ENCODE measurements around the gene OR51E2. TPM values are rescaled to one million over a fixed set of nuclear protein-coding genes. Genes with fewer than 3 reads are reported as not detected.

OR51E2 gene, protein sequence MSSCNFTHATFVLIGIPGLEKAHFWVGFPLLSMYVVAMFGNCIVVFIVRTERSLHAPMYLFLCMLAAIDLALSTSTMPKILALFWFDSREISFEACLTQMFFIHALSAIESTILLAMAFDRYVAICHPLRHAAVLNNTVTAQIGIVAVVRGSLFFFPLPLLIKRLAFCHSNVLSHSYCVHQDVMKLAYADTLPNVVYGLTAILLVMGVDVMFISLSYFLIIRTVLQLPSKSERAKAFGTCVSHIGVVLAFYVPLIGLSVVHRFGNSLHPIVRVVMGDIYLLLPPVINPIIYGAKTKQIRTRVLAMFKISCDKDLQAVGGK
- total RNA-seq, result not detected in 2 replicates

DNA sequence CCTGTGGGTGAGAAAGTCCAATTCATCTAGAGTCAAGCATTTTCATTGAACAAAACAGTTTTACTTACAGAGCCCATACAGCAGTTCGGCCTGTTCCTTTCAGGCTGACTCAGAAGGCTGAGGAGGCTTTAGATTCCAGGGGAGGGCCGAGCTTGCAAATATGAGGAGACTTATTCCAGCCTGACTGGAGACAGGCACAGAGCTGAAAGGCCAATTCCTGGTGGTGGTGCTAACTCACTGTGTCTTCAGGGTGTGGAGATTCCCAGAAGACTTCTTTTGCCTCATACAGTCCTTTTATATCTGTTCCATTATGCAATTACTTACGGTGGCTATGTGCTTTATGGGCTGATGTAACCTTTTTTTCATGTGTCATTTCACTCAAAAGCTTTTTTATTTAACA lies at the start of gene OR51E2:
OR51E2 (minus strand) TSS at position 269 of the 400 bp plus-strand sequence. CDS start 15,142 bp downstream, outside the sequence.

DNA sequence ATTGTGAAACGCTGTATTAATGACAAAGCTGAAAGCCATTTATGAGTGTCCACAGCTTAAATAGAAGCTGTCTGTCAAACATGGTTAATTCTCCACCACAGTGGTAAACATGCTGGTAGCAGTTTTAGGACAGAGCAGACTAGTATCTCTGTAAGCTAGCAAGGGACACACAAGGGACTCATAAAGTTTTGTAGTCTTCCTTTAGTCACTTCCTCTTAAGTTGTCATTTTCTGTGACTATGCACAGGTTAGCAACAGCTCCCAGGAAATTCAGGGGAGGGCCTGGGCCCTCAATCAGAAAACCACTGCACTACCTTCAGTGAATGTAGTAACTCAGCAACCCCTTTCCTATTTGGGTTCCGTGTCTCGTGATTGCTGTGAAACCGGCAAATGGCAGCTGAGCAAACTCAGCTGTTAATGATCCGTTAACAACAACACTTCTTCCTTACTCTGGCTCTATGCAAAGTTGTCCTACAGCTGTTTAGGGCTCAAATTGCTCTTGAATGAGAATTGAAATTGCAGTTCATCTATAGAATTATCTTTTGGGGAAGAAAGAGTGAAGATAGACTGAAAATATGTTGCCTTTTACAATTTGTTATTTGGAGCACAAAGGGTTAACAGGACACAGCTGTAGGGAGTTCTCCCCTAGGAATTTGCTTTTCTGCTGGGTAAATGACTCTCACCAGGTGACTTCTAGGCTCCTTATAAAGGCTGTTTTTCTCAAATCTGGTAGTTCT lies 6.6 kb upstream of the OR51E2 start, which contains the start of gene MMP26:
MMP26 (plus strand) TSS at position 731 of the 736 bp plus-strand sequence.

DNA sequence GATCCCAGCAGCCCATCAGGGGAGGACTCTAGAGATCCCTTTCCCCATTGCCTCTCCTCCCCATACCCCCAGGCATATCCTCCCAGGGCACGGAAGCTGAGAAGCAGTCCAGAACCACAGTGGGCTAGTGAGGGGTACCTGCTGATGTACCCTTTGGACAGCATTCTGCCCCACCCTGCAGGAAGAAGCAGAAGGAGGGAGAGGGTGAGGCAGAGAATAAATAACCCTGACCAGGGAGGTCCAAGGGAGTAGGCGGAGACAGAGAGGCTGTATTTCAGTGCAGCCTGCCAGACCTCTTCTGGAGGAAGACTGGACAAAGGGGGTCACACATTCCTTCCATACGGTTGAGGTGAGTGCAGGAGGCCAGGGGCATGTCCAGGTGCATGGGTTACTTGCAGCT lies 54.0 kb downstream of the OR51E2 start, which contains the start of gene OR51E1:
OR51E1 (plus strand) TSS at position 301 of the 400 bp plus-strand sequence. CDS start 8,545 bp downstream, outside the sequence.

DNA sequence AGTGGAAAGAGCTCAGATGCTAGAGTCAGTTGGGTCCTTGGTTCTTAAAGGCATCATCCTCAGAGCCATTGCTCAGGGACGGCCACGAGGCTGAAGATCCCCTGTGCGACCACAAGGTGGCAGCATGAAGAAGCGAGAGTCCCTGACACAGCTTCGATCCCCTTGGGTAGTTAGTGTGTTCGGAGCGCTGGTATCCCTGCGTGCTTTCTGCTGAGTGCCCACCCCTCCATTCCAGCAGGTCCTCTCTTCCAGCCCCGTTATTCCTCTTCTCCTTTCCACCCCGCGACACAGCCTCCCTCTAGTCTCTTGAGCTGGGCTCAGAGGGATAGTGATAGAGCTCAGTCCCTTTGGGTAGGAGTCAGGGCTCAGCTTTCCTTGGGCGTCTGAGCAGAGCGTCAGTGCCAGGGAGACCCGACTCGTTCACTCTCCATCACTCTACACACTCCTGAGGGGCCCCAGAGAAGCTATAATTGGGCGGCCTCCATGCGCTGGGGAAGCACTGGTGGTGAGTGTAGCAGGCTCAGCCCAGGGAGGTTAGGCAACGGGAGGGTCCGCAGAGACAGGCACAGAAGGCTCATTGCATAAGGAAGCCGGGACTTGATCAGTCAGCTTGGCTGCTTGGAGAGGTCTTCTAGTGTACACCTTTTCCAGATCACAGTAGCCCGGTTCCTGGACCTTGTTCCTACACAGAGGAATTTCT lies 60.5 kb downstream of the OR51E2 start, which contains the start of gene OR51D1:
OR51D1 (plus strand) TSS at position 516 of the 700 bp plus-strand sequence. CDS start 2,314 bp downstream, outside the sequence.

Other genes with a start within 250 kb of the OR51E2 start
- not detected in 2 replicates for gene OR52K2, start 248.6 kb downstream of the OR51E2 start, total RNA-seq
- not detected in 2 replicates for gene OR52K1, start 215.2 kb downstream of the OR51E2 start, total RNA-seq
- gene OR52M1, start 152.7 kb downstream of the OR51E2 start, total RNA-seq, result not detected in 2 replicates
- gene OR52I2, start 116.1 kb downstream of the OR51E2 start, total RNA-seq, result not detected in 2 replicates
- not detected in 2 replicates for gene OR52I1, start 103.8 kb downstream of the OR51E2 start, total RNA-seq
- 12.3 and 13.1 TPM in 2 replicates for gene TRIM68, start 89.6 kb downstream of the OR51E2 start, total RNA-seq
- gene OR51D1, start 60.4 kb downstream of the OR51E2 start, total RNA-seq, result not detected in 2 replicates
- not detected in 2 replicates for gene OR51E1, start 53.9 kb downstream of the OR51E2 start, total RNA-seq
- gene MMP26, start 6.9 kb upstream of the OR51E2 start, total RNA-seq, result not detected in 2 replicates
- not detected in 2 replicates for gene OR51F1, start 72.1 kb upstream of the OR51E2 start, total RNA-seq
- gene OR52R1, start 106.5 kb upstream of the OR51E2 start, total RNA-seq, result not detected in 2 replicates
- gene OR51F2, start 123.5 kb upstream of the OR51E2 start, total RNA-seq, result not detected in 2 replicates
- gene OR51S1, start 151.4 kb upstream of the OR51E2 start, total RNA-seq, result not detected in 2 replicates
- gene OR51T1, start 184.0 kb upstream of the OR51E2 start, total RNA-seq, result not detected in 2 replicates
- not detected in 2 replicates for gene OR51A7, start 205.9 kb upstream of the OR51E2 start, total RNA-seq
- gene OR51G2, start 221.5 kb upstream of the OR51E2 start, total RNA-seq, result not detected in 2 replicates
- not detected in 2 replicates for gene OR51G1, start 226.5 kb upstream of the OR51E2 start, total RNA-seq
- not detected in 2 replicates for gene OR51A4, start 249.8 kb upstream of the OR51E2 start, total RNA-seq

All from articular chondrocyte of knee joint (primary cell).